NAMALWA (cell line): ENCODE data around the gene SLC22A24.
"Not testable (repeated sequence)": the region's sequence is repeated elsewhere in the genome, so short reads cannot be mapped to it uniquely, and the experiment has no call there.

ENCODE experiments used
- DNase-seq: peaks from one replicate; pipeline ENCODE4 v3.0.0-alpha.2; 2015; ENCODE audit warnings: low spot score

Gene SLC22A24, protein sequence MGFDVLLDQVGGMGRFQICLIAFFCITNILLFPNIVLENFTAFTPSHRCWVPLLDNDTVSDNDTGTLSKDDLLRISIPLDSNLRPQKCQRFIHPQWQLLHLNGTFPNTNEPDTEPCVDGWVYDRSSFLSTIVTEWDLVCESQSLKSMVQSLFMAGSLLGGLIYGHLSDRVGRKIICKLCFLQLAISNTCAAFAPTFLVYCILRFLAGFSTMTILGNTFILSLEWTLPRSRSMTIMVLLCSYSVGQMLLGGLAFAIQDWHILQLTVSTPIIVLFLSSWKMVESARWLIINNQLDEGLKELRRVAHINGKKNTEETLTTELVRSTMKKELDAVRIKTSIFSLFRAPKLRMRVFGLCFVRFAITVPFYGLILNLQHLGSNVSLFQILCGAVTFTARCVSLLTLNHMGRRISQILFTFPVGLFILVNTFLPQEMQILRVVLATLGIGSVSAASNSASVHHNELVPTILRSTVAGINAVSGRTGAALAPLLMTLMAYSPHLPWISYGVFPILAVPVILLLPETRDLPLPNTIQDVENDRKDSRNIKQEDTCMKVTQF

DNA sequence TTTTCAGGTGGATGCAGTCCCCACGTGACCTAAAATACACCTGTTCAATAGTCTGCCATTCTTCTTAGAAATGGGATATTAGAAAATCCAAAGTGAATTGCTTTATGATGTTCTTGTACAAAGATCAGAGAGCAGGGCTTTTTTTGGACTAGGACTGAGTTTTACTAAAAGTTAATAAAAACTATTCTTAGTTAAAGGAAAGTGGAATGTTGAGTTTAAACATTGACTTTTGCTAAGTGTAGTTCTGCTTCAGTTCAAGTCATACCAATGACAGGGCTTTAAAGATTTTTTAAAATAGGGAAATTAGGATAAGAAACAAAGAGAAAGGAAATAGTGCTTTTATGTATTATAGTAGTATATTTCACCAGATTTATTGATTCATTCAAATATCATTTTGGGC, at the start of gene SLC22A24:
SLC22A24 (minus strand) TSS at position 101 of the 400 bp plus-strand sequence. CDS start 442 bp downstream, outside the sequence.
- DNase-seq: no peak

DNA sequence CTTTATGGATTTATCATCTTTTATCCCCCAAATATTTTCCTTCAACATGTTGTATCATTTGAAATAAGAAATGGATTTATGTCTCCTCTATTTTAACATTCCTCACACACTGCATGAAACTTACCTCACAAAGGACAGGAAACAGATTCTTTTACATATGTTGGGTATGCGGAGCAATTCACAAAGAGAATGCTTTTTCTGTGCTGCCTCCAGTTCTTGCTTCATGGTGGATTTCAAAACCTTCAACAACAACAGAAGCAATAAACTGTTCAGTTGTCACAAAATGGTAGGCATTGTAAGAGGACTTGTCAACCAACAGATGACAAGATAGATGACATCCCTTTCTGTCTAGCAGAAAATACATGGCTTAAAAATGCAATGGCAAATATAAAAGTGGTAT, 36.5 kb upstream of the SLC22A24 start:
- no peak for DNase-seq

DNA sequence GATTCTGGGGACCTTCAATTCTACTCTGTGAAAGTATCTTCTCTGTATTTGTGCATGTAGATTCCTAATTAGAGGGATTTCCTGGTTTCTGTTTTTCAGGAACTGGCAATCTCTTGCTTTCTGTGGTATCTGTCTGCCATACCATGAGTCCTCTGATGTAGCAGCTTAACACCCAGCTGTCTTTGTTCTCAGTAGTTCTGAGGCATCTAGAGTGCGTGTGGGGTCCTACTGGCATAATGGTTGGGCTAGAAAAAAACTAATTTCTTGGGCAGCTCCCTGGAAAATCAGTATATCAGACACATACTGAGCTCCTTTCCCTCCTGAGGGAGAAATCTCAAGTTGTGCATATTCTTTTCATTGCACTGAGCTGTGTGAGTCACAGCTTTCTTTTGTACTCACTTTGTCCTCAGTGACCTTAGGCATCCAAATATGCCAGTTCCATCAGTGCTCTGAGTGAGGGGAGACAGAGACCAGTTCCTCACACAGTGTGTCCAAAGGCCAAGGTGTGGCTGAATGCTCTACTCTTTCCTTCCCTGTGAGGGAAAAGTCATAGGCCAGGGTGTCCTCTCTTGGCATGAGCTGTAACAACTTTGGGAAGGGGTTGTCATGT, 35.5 kb upstream of the SLC22A24 start:
- DNase-seq: no peak

DNA sequence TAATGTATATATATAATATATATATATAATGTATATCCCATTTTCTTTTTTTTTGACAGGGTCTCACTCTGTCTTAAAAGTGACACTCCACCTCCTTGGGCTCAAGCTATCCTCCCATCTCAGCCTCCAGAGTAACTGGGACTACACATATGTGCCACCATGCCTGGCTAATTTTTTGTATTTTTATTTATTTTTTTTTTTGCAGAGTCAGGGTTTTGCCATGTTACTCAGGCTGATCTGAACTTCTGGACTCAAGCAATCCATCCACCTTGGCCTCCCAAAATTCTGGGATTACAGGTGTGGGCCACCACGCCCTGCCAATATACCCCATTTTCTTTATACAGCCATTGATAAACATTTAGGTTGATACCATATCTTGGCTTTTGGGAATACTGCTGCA, 33.9 kb upstream of the SLC22A24 start:
- no peak for DNase-seq

DNA sequence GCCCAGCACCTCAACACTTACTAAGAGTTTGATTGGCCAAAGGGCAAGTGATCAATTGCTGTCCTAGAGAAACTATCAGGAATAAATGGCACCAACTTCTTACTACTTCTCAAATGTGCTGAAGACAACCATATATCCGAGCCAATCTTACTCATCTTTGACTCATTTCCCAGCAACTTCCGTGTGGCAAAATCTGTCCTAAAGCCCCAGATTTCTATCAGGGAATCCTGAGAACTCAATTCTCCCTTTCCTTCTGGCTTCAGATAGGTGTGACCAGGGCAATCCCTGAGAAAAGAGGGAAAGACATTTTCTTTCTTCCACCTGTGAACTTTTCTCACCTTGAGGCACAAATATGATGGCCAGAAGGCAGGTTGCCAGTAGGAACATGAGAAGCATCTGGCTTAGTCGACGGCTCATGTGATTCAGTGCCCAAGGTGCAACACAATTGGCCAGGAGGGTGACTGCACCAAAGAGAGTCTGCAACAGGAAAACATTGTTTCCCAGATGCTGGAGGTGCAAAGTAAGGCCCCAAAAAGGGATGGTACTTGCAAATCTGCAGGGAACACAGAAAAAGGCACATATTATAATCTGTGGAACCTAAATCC, 21.8 kb upstream of the SLC22A24 start:
- DNase-seq: no peak

DNA sequence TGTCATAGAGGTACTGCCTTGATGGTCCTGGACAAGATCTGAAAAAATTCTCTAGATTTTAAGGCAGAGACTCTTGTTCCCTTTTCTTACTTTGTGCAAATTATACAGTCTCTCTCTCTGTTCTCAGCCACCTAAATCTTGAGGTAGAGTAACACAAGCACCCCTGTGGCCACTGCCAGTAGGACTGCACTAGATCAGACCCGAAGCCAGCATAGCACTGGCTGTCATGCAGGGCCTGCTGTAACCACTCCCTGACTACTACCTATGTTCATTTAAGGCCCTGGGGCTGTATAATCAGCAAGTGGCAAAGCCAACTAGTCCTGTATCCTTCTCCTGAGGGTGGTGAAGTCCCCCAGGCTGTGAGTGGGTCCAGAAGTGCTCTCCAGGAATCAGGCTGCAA, 11.8 kb upstream of the SLC22A24 start:
- DNase-seq: no peak

DNA sequence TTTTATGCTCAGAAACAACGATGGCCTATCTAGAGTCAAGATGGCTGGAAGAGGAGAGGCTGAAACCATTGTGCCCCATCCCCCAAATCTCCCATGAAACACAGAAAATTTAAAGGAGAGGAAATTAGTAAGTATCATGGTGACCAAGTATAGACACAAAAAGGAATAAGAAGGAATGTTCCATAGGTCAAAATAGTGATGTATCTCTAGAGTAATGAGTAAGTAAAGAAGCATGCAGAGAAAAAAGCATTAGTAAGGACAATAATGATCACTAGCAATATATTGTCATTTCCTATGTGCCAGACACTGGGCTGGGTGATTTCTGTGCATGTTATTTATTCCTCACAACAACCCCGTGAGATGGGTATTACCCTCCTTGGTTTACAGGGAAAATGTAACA, 2.6 kb upstream of the SLC22A24 start:
- no peak for DNase-seq

DNA sequence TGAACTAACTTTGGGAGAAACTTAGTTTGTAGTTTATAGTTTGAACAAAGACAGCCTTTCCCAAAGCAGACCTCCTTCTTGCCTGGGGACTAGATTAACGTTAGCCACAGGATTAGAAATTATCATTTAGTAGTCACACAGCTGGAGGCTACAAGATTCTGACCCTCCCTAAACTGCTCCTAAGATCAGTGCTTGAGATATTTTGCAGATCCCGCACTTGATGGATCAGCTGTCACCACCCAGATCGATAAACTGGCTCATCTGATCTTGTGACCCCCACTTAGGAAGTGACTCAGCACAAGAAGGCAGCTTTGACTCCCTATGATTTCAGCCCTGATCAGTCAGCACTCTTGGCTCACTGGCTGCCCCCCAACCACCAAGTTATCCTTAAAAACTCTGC, 1.6 kb downstream of the SLC22A24 start:
- DNase-seq: no peak

DNA sequence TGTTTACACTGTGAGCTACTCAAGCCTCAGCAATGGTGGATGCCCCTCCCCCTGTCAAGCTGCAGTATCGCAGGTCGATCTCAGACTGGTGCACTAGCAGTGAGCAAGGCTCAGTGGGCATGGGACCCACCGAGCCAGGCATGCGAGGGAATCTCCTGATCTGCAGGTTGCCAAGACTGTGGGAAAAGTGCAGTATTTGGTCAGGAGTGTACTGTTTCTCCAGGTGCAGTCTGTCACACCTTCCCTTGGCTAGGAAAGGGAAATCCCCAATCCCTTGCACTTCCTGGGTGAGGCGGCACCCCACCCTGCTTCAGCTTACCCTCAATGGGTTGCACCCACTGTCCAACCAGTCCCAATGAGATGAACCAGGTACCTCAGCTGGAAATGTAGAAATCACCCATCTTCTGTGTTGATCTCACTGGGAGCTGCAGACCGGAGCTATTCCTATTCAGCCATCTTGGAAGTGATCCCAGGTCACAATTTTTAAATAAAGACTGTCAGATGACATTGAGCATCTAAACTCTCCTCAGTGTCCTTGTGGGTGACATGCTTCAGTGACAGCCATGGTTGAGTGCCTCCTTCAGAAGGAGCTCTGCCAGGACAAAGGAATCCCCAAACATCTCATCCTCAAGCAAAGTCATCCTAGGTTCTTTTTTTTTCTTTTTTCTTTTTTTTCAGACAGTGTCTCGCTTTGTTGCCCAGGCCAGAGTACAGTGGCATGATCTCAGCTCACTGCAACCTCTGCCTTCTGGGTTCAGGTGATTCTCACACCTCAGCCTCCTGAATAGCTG, 10.8 kb downstream of the SLC22A24 start:
- no peak for DNase-seq

DNA sequence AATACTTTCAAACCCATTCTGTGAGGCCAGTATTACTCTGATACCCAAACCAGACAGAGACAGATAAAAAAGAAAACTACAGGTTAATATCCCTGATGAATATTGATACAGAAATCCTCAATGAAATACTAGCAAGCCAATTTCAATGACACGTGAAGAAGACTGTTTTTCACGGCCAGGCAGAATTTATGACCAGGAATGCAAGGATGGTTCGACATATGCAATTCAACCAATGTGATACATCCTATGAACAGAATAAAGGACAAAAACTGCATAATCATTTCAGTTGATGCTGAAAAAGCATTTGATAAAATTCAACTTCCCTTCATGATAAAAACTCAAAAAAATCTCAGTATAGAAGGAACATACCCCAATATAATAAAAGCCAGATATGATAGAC, 44.5 kb downstream of the SLC22A24 start:
- DNase-seq: no peak

DNA sequence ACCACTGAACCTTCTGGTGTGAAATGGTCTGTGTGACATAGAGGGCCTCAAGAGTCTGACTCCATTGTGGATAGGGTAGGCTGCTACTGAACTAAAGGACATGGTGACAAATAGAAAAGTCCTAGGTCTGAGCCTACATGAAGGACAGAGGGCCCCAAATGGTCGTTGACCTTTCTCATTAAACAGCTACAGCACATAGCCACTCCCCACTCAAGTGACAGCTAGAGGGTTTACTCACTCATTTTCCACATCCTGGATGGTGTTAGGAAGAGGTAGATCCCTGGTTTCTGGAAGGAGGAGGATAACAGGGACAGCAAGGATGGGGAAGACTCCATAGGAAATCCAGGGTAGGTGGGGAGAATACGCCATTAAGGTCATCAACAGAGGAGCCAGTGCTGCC, 63.3 kb downstream of the SLC22A24 start:
- no peak for DNase-seq

DNA sequence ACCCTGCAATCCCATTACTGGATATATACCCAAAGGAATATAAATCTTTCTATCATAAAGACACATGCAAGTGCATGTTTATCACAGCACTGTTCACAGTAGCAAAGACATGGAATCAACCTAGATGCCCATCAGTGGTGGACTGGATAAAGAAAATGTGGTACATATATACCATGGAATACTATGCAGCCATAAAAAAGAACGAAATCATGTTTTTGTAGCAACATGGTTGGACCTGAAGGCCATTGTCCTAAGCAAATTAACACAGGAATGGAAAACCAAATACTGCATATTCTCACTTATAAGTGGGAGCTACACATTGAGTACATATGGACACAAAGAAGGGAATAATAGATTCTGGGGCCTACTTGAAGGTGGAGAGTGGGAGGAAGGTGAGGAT, 97.8 kb downstream of the SLC22A24 start:
- DNase-seq: not testable (repeated sequence)

DNA sequence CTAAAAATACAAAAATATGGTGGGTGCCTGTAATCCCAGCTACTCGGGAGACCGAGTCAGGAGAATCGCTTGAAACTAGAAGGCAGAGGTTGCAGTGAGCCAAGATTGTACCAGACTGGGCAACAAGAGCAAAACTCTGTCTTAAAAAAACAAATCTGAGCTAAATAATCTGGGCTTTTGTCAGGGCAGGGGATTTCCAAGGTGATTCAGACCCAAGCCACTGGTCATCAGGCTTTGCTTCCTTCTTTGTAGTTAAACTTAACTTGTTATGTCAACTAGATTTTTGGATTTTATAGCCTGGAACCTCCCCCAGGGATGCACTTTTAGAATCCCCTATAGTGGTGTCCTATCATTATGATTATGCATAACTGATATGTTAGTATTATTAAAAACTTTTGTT, 101.4 kb downstream of the SLC22A24 start:
- DNase-seq: no peak

DNA sequence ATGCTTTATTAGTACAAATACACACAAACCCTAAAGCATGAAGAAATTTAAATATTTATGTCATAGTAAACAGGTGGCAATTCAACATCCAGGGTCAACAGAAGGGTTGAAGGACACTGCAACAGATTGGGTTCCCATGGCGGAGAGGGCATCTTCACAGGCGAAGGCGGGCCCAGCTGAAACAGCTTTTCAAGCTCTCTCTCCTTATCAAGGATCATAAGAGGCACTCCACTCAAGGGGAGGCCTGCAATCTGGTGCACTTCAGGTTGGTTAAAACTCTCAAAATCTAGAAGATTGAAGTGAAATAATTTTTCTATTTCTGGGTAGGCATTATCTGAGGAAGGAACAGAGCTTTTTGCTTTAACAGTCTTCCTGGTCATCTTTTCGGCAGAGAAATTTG, 111.6 kb downstream of the SLC22A24 start:
- no peak for DNase-seq
